GM18505 (cell line): ENCODE data around the gene FKBP5.
"Not testable (repeated sequence)": the region's sequence is repeated elsewhere in the genome, so short reads cannot be mapped to it uniquely, and the experiment has no call there.

Source experiments
- ATAC-seq: cut with Tn5 transposase; IDR thresholded peaks from one replicate; pipeline ENCODE4 v1.9.1; 2021; ENCODE audit not compliant: unreplicated experiment
- POLR2A ChIP-seq: IDR thresholded peaks from 4 replicates; pipeline ENCODE4 v1.6.1; 2011; ENCODE audit warnings: borderline replicate concordance; ENCODE audit not compliant: insufficient read depth, insufficient read length; ENCODE audit errors: extremely low read depth

The FKBP5 gene

DNA sequence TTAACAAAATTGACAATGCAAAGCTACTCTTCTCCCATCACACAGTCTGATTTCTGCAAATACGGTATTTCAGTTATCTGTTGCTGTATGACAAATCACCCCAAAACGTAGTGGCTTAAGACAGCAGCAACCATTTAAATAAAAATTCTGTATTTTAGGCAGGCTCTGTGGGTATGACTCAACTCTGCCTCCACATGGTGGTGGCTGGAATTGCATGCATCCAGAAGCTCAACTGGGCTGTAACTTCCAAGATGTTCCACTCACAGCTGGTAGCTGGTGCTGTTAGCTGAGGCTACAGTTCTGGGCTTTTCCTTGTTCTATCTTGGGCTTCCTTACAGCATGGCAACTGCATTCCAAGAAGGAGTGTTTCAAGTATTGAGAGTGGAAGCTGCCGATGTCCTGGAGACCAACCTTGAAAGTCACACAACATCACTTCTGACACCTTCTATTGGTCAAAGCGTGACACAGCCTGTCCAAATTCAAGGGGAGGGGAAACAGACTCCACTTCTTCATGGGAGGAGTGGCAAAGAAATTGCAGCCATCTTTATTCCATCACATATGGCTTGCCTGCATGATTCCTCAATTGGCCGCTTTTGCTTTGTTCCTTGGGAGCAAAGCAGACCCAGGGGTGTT lies 136.3 kb downstream of the FKBP5 start:
- no peak for ATAC-seq
- no peak for TF ChIP-seq POLR2A

DNA sequence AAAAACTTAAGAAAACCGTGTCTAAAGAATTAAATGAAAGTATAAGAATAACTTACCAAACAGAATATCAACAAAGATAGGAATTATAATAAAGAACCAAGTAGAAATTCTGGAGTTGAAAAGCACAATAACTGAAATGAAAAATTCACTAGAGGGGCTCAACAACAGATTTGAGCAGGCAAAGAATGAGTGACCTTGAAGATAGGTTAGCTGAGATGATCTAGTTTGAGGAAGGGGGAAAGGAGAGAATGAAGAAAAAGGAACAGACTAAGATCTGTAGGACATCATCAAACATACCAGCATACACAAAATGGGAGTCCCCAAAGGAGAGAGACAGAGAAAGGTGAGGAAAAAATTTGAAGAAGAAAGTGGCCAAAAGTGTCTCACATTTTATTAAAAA lies 138.3 kb downstream of the FKBP5 start:
- no peak for ATAC-seq
- no peak for TF ChIP-seq POLR2A

DNA sequence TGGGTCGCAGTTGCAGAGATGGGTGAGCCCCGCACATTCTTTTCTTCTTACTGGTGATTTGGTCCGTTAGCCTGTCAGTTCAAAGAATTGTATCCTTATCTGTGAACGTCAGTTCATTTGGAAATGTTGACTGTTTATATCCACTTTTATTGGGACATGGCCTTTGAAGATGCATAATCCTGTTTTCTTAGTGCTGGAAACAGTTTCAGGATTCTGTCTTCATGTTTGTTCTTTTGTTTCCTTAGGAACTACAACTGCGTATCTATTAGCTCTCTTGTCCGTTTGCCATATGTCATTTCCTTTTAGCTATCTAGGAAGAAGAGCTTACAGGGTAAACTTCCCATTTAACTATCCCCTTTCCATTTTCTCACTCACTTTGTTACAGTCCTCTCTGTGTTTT lies 141.0 kb downstream of the FKBP5 start:
- ATAC-seq, result no peak
- TF ChIP-seq POLR2A, result no peak

DNA sequence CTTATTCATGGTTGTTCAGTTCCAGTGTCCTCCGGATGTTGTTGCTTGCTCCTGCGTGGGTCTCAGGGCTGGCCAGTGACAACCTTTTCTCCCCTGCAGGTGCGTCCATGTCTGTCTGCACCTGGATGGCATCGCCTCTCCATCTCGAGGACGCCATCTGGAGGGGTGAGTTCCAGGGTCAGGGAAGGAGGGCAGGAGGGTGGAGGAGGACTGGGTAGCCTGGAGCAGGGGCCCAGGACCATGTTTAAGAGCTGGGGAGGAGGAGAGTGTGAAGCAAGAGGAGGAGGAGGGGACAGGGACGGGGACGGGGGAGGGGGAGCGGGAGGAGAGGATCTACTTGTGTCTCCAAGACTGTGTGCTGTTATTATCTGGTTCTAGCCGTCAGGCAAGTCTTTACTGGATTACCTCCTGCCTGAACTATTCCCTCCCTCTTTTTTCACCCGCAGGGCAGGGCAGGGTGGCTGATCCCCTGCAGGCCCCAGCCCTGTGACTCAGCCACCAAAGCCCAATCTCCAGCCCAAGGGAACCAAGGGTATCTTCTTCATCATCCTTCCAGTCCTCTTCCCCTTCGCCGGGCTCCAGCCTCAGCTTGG lies 143.8 kb downstream of the FKBP5 start:
- no peak for TF ChIP-seq POLR2A
- no peak for ATAC-seq

DNA sequence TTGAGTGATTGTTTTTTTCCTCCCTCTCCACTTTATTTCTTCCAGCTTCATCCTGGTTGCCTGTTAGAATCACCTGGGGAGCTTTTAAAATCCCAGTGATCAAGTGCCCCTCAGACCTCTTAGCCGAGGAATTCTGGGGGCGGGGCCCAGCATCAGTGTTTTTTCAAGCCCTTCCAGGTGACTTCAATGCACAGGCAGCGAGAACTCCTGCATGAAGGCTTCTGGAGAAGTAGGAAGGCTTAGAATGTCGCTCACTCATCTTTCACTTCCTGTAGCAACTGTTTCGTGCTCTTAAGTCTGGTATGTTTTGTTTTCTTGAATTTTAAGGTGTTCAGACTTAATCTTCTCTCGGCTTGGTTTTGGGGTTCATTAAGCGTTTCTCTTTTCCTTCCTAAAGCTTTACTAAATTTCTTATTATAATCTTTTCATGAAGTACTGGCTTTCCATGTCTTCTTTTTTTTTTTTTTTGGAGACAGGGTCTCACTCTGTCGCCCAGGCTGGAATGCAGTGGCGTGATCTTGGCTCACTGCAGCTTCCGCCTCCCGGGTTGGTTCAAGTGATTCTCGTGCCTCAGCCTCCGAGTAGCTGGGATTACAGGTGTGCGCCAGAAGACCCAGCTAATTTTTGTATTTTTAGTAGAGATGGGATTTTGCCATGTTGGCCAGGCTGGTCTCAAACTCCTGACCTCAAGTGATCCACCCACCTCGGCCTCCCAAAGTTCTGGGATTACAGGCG lies 145.1 kb downstream of the FKBP5 start:
- no peak for ATAC-seq

DNA sequence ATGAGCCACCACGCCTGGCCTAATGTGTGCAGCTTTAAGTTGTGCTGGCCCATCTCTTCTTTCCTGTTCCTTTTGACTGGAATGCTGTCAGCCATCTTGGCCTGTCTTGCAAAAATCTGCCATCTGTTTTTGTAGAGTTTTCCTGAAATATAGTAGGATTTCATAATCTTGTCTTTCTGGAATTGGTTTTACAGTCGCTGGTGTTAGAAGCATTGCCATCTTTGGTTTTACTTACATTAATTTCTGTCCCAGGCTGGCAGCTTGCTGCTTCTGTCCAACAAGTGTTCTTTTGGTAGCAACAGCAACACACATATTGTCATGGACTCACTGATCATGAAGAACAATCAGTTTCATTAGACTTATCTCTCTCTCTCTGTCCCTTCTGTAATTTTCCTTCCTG lies 146.9 kb downstream of the FKBP5 start:
- TF ChIP-seq POLR2A, result no peak
- ATAC-seq, result no peak

More for the DNA sequence above, 145.1 kb downstream of the FKBP5 start:
- TF ChIP-seq POLR2A, result no peak

DNA sequence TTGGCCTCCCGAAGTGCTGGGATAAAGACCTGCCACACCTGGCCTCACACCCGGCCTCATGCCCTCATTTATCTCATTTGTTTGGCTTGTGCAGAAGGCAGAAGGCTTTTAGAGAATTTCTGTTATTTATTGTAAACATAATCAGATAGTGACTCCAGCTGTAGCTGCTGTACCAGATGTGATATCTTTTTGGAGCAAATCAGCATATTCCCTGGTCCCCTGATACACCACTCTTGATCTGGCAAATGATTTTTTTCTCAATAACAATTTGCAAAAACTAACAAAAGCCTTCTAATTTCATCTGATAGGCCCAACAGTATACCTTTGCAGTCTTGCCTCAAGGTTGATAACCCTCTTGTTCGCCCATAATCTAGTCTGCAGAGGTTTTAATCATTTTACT lies 149.5 kb downstream of the FKBP5 start:
- no peak for TF ChIP-seq POLR2A
- no peak for ATAC-seq

DNA sequence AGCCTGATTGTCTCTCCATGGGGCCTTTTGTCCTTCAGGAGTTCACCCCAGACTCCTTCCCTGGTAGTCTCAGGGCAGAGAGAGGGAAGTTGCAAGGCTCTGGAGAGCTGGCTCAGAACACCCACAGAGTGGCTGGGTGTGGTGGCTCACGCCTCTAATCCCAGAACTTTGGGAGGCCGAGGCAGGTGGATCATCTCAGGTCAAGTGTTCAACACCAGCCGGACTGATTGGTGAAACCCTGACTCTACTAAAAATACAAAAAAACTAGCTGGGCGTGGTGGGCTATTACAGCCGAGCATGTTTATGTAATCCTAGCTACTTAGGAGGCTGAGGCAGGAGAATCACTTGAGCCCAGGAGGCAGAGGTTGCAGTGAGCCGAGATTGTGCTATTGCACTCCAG lies 152.9 kb downstream of the FKBP5 start:
- ATAC-seq, result not testable (repeated sequence)

DNA sequence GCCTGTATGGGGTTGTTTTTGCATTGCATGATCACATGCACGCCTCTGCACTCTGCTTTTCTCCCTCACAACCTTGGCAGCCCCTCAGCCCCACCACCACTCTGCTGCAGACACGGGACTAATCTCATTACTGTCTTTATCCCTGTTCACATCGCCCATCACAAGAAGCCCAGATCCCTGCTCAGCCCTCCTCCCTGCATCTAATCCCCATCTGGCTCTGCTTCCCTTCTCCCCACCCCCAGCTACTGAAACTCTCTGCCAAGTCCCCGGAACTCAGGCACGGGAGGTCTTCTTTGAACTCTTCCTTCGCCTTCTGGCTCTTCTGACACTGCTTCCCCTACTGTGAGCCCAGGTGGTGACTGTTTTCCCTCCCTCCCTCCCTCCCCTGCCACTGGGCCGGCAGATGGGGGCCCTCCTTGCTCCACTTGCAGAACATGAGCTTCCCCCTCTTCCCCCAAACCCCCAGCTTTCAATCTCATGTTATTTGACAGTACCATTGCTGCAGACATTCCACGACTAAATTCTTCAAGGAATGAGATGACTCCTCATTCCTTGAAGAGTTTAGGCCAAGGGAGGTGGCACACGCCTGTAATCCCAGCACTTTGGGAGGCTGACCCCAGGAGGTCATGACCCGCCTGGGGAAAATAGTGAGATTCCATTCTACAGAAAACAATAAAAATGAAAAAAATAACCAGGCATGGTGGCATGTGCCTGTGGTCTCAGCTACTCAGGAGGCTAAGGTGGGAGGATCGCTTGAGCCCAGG lies 154.1 kb downstream of the FKBP5 start:
- no peak for ATAC-seq
- TF ChIP-seq POLR2A, result no peak

DNA sequence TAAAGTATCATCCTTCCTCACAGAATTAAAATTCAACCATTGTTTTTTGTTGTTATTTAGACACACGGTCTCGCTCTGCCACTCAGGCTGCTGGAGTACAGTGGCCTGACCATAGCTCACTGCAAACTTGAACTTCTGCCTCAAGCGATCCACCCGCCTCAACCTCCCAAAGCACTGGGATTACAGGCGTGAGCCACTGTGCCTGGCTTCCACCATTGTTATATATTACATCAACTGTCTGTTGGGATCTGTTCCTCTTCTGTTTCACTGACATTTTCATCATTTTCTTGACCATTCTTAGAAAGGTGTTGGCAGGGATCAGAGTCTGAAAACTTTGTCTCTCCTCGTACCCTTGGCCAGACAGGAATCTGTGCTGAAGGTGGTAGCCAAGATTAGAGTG lies 154.7 kb downstream of the FKBP5 start:
- ATAC-seq, result no peak
- TF ChIP-seq POLR2A, result no peak

DNA sequence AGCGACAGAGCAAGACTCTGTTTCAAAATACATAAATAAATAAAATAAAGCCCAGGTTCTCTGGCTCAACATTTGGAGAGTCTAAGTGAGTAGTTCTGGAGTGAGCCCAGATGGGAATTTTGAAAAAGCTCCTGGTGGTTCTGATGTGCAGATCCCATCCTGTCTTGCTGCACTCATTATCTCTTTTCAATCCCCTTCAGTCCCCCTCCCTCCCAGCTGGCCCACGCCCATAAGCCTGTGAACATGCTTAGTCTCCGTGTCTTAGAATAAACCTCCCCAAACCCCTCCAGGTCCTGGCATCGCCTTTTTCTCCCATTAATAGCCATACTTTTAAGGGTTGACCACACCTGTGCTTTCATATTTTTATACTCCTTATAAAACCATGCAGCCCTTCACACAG lies 156.6 kb downstream of the FKBP5 start:
- no peak for ATAC-seq
- TF ChIP-seq POLR2A, result no peak

DNA sequence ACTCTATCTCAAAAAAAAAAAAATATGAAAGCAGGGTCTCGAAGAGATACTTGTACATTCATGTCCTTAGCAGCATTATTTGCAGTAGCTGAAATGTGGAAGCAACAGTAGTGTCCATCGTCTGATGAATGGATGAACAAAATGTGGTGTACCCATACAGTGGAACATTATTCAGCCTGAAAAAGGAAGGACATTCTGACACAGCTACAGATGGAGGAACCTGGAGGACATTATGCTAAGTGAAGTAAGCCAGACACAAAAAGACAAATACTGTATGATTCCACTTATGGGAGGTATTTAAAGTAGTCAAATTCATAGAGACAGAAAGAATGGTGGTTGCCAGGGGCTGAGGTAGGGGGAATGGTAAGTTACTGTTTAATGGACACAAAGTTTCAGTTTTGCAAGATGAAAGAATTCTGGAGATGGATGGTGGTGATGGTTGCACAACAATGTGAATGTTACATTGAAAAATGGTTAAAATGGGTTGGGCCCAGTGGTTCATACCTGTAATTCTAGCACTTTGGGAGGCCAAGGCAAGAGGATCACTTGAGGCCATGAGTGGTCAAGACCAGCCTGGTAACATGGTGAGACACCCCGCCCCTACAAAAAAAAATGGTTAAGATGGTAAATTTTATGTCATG lies 164.2 kb downstream of the FKBP5 start:
- TF ChIP-seq POLR2A, result no peak
- no peak for ATAC-seq
